K562 (cell line): Measurements from ENCODE around the gene TP53I13. TPM values are rescaled to one million over a fixed set of nuclear protein-coding genes. Genes with fewer than 3 reads are reported as not detected.

Experiments used
- ATAC-seq: fragments of 200-7000 bp; cut with Tn5 transposase; 3 replicates; pipeline ENCODE4 v1.9.1; 2020; ENCODE audit warnings: moderate library complexity
- BruUV-seq: library from RNA; stranded (reverse); fragments of 400-500 nt; replicated peaks from 2 replicates; lab custom pipeline; 2021; lab: Mats Ljungman, UMichigan
- CTCF ChIA-PET: fragments of 300-600 bp; formaldehyde crosslinking; extraction: SDS; loops from one replicate; lab custom pipeline; 2021; ENCODE audit warnings: low intra/inter-chr PET ratio; lab: Yijun Ruan, JAX
- POLR2A ChIA-PET: fragments of 300-600, 350-650 bp; sonication (Branson Sonifier 250); formaldehyde crosslinking; extraction: SDS; loops from one replicate; lab custom pipeline; 2021; ENCODE audit warnings: antibody characterized with exemption, inconsistent platforms; lab: Yijun Ruan, JAX
- DNase-seq, 4 experiments: peaks; one replicate each; pipeline versions ENCODE4 v3.0.0 to v3.0.0-alpha.2; 2011 to 2018; ENCODE audit warnings: low spot score in 3 of 4, mixed read lengths in 3 of 4; ENCODE audit errors: extremely low read depth in 1 of 4
- FAIRE-seq: peaks from 2 replicates; lab custom pipeline; 2011; peaks lifted over from hg19 to GRCh38; lab: Jason Lieb, UNC
- H2AFZ ChIP-seq: 2 replicates; pipeline ENCODE4 v1.6.0; 2011; ENCODE audit warnings: low read depth, low read length, control low read depth, inconsistent platforms
- H3K27ac ChIP-seq: fragments of 200-600 bp; 3 replicates; pipeline ENCODE4 v1.8.0; 2011; ENCODE audit warnings: low read depth, mild to moderate bottlenecking, control low read depth, inconsistent platforms, low read length, moderate library complexity, mixed read lengths; ENCODE audit errors: extremely low read depth
- H3K27me3 ChIP-seq, 2 experiments: fragments of 300-600 bp in 1 of 2; 2 replicates in 1 of 2; 3 replicates in 1 of 2; pipeline versions ENCODE4 v1.6.0 to v1.8.0; 2011; ENCODE audit warnings: inconsistent platforms in 2 of 2, low read length in 2 of 2, mild to moderate bottlenecking in 1 of 2, mixed read lengths in 1 of 2, moderate library complexity in 1 of 2; ENCODE audit not compliant: control insufficient read depth in 2 of 2, insufficient read depth in 2 of 2
- H3K36me3 ChIP-seq: fragments of 300-600 bp; 3 replicates; pipeline ENCODE4 v1.8.0; 2011; ENCODE audit warnings: mild to moderate bottlenecking, low read length, inconsistent platforms; ENCODE audit not compliant: control insufficient read depth, insufficient read depth
- H3K4me1 ChIP-seq, 2 experiments: fragments of 200-600 bp in 1 of 2; replicated peaks in 1 of 2; 2 replicates in 1 of 2; 3 replicates in 1 of 2; pipeline versions ENCODE4 v1.5.1 to v1.8.0; 2011; ENCODE audit warnings: inconsistent platforms in 2 of 2, low read length in 2 of 2, mild to moderate bottlenecking in 1 of 2, mixed read lengths in 1 of 2, moderate library complexity in 1 of 2; ENCODE audit not compliant: control insufficient read depth in 2 of 2, insufficient read depth in 2 of 2
- H3K4me2 ChIP-seq: 2 replicates; pipeline ENCODE4 v1.6.1; 2011; ENCODE audit warnings: low read length, control low read depth, inconsistent platforms, mixed read lengths; ENCODE audit not compliant: insufficient read depth
- H3K4me3 ChIP-seq: fragments of 200-600 bp; sonication (generic), shearing (Covaris generic); 2 replicates; pipeline ENCODE4 v1.5.1; 2016; ENCODE audit warnings: control low read depth, inconsistent platforms
- H3K79me2 ChIP-seq: fragments of 200-600 bp; 3 replicates; pipeline ENCODE4 v1.8.0; 2011; ENCODE audit warnings: low read length, inconsistent platforms; ENCODE audit not compliant: control insufficient read depth, insufficient read depth
- H3K9ac ChIP-seq, 2 experiments: 2 replicates each; pipeline versions ENCODE4 v1.6.0 to v1.6.1; 2011; ENCODE audit warnings: low read depth in 2 of 2, low read length in 2 of 2, control low read depth in 1 of 2, inconsistent platforms in 1 of 2, mild to moderate bottlenecking in 1 of 2, mixed read lengths in 1 of 2; ENCODE audit not compliant: insufficient read depth in 1 of 2
- H3K9me1 ChIP-seq: one replicate; pipeline ENCODE4 v1.6.0; 2011; ENCODE audit warnings: inconsistent platforms, mild to moderate bottlenecking, low read length, moderate library complexity; ENCODE audit not compliant: control insufficient read depth, insufficient read depth
- H3K9me3 ChIP-seq: replicated peaks from 2 replicates; pipeline ENCODE4 v1.5.1; 2011; ENCODE audit warnings: low read depth, low read length, inconsistent platforms; ENCODE audit not compliant: control insufficient read depth, insufficient read depth
- H4K20me1 ChIP-seq: replicated peaks from 2 replicates; pipeline ENCODE4 v1.6.1; 2011; ENCODE audit warnings: low read length, inconsistent platforms, mixed read lengths; ENCODE audit not compliant: control insufficient read depth, insufficient read depth
- MTA1 ChIP-seq: fragments of 450-650 bp; IDR thresholded peaks from 2 replicates; pipeline ENCODE4 v1.6.1; 2017; ENCODE audit warnings: borderline replicate concordance
- RBM14 ChIP-seq: fragments of 200-400 bp; formaldehyde crosslinking; IDR thresholded peaks from 2 replicates; pipeline ENCODE4 v1.6.1; 2018; ENCODE audit warnings: low read depth, mild to moderate bottlenecking, low read length, moderate library complexity, borderline replicate concordance; ENCODE audit not compliant: insufficient read depth
- ZC3H4 ChIP-seq: sonication (generic); formaldehyde crosslinking; IDR thresholded peaks from 2 replicates; pipeline ENCODE4 v1.9.0; 2021; ENCODE audit warnings: missing genetic modification reagents, borderline replicate concordance
- ZSCAN29 ChIP-seq: fragments of 450-650 bp; IDR thresholded peaks from 2 replicates; pipeline ENCODE4 v1.6.1; 2017
- WGBS: fragments of 100-300 bp; shearing (Covaris generic); methylation state at CpG from one replicate; pipeline ENCODE4 v1.1.6; 2016; ENCODE audit warnings: low coverage, mixed read lengths; ENCODE audit not compliant: insufficient coverage; ENCODE audit errors: missing lambda C conversion rate; 5-methylcytosine and 5-hydroxymethylcytosine counted together
- in situ Hi-C: fragments of 300-500 bp; cut with MboI; formaldehyde crosslinking; loops from 4 replicates; pipeline ENCODE4 v1.15.0; 2018; ENCODE audit warnings: inconsistent platforms, mixed read lengths
- intact Hi-C: fragments of 100-400 bp; cut with micrococcal nuclease; formaldehyde crosslinking; loops from 2 replicates; pipeline ENCODE4 v1.14.2; 2022
- polyA plus RNA-seq, 8 experiments: library from polyadenylated mRNA; depleted of rRNA in 4 of 8; stranded (reverse) in 5 of 8; unstranded in 3 of 8; fragments of >200 nt; fragmentation: Nextera tagmentation in 2 of 8; fragmentation: Illumina TruSeq in 1 of 8; extraction: Ambion mirVana in 2 of 8; extraction: Trizol in 1 of 8; gene quantifications; 2 replicates each; pipeline versions ENCODE4 v1.2.1 to v1.2.3, GENCODE V29; 2011 to 2014; ENCODE audit warnings: inconsistent platforms in 1 of 8, missing spikeins in 1 of 8
- total RNA-seq, 7 experiments: library from RNA; depleted of rRNA in 6 of 7; stranded (reverse); fragments of >200 nt in 6 of 7; fragmentation: Illumina TruSeq in 2 of 7; extraction: Trizol in 2 of 7; gene quantifications; 2 replicates each; pipeline versions ENCODE4 v1.2.1 to v1.2.3, GENCODE V29; 2011 to 2021; ENCODE audit warnings: low replicate concordance in 1 of 7
- TF ChIP-seq, protein P1 (sequence below): sonication (generic); formaldehyde crosslinking; IDR thresholded peaks from 2 replicates; pipeline ENCODE4 v1.8.0; 2022; ENCODE audit warnings: missing genetic modification reagents, mild to moderate bottlenecking, borderline replicate concordance
- TF ChIP-seq, protein P2 (sequence below): fragments of 200-800 bp; sonication (Bioruptor generic); IDR thresholded peaks from 2 replicates; pipeline ENCODE4 v1.6.1; 2017; ENCODE audit warnings: missing genetic modification characterization, missing compliant biosample characterization

Gene TP53I13
- total and polyA plus RNA-seq, 9 of the 15 experiments (the other 6 are each of a cell fraction or from before 2014, with no cell fraction given) = 0.08 to 28.3 (median 9.1) TPM

DNA sequence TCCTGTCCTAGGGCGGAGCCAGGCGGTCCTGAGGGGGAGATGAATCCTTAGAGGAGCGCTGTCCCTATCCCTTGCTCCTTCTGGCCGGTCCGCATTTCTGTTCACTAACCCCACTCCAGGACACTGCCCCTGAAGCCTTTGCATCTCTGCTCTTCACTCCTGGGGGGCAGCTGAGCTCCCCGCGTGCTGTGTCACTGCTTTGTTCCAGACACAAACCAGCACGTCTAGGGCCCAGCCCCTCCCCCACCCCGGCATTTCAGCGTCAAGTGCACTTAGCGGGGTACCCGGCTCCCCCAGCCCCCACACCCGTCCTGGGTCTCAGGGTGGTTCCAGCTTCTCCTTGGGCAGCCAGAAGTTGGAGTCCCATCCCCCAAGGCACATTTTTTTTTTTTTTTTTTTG is 45.4 kb downstream of the TP53I13 start:
- intact Hi-C loops (loop anchor here (10.0 kb wide), 1 partner anchor 469 kb away; no protein-coding TSS in a partner anchor), in situ Hi-C loops (no loop called here)
- no peak overlapping the region for H3K27ac ChIP-seq
- TF ChIP-seq ZSCAN29 (no peak), ZC3H4 (CRISPR knock-in tag) (no peak), MTA1 (no peak), RBM14 (no peak)
- TF ChIP-seq, protein P1, sequence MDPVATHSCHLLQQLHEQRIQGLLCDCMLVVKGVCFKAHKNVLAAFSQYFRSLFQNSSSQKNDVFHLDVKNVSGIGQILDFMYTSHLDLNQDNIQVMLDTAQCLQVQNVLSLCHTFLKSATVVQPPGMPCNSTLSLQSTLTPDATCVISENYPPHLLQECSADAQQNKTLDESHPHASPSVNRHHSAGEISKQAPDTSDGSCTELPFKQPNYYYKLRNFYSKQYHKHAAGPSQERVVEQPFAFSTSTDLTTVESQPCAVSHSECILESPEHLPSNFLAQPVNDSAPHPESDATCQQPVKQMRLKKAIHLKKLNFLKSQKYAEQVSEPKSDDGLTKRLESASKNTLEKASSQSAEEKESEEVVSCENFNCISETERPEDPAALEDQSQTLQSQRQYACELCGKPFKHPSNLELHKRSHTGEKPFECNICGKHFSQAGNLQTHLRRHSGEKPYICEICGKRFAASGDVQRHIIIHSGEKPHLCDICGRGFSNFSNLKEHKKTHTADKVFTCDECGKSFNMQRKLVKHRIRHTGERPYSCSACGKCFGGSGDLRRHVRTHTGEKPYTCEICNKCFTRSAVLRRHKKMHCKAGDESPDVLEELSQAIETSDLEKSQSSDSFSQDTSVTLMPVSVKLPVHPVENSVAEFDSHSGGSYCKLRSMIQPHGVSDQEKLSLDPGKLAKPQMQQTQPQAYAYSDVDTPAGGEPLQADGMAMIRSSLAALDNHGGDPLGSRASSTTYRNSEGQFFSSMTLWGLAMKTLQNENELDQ = no peak
- TF ChIP-seq, protein P2, sequence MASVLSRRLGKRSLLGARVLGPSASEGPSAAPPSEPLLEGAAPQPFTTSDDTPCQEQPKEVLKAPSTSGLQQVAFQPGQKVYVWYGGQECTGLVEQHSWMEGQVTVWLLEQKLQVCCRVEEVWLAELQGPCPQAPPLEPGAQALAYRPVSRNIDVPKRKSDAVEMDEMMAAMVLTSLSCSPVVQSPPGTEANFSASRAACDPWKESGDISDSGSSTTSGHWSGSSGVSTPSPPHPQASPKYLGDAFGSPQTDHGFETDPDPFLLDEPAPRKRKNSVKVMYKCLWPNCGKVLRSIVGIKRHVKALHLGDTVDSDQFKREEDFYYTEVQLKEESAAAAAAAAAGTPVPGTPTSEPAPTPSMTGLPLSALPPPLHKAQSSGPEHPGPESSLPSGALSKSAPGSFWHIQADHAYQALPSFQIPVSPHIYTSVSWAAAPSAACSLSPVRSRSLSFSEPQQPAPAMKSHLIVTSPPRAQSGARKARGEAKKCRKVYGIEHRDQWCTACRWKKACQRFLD = no peak
- H3K4me2 ChIP-seq = no peak overlapping the region
- 65% methylated on average over 9 of the region's 13 CpGs for WGBS
- DNase-seq (no peak), ATAC-seq (no peak), FAIRE-seq (no peak)
- peaks cover 3% of the 10 kb centered on the region; the same call in 1 of the 3 replicates for H3K36me3 ChIP-seq
- H3K79me2 ChIP-seq = no peaks in the 10 kb centered on the region
- no peaks in the 10 kb centered on the region for H3K27me3 ChIP-seq
- BruUV-seq = no TSS peak
- peaks cover 18 to 58% of the 10 kb centered on the region in 2 experiments for H3K4me1 ChIP-seq
- no peak overlapping the region for H3K9ac ChIP-seq
- no peak overlapping the region for H3K4me3 ChIP-seq
- ChIA-PET CTCF (no interaction called here), POLR2A (no interaction called here)
- no peaks in the 10 kb centered on the region; the same call in 1 of the 2 replicates for H4K20me1 ChIP-seq
- H3K9me1 ChIP-seq = no peaks in the 10 kb centered on the region
- H3K9me3 ChIP-seq = no peaks in the 10 kb centered on the region
- H2AFZ ChIP-seq = no peak overlapping the region
